Mesendoderm (in vitro differentiated cells): Measurements from ENCODE around the gene IL1R1.

Experiments used
- DNase-seq: peaks from one replicate; pipeline ENCODE4 v3.0.0; 2013
- H2AK5ac ChIP-seq: 2 replicates; pipeline ENCODE4 v1.6.1; 2013; ENCODE audit warnings: low read length, inconsistent platforms
- H2BK120ac ChIP-seq: 2 replicates; pipeline ENCODE4 v1.6.1; 2013; ENCODE audit warnings: low read depth, mild to moderate bottlenecking, low read length, moderate library complexity, mixed read lengths
- H2BK15ac ChIP-seq: replicated peaks from 2 replicates; pipeline ENCODE4 v1.6.1; 2013; ENCODE audit warnings: low read depth, mild to moderate bottlenecking, moderate library complexity
- H2BK5ac ChIP-seq: 2 replicates; pipeline ENCODE4 v1.6.1; 2013; ENCODE audit warnings: low read length, inconsistent platforms
- H3K18ac ChIP-seq: 2 replicates; pipeline ENCODE4 v1.6.1; 2013; ENCODE audit warnings: mild to moderate bottlenecking, low read length, mixed read lengths
- H3K23ac ChIP-seq: one replicate; pipeline ENCODE4 v1.6.1; 2013; ENCODE audit warnings: low read length
- H3K27ac ChIP-seq: 2 replicates; pipeline ENCODE4 v1.5.1; 2013; ENCODE audit warnings: low read depth, mild to moderate bottlenecking, inconsistent platforms, low read length, moderate library complexity
- H3K27me3 ChIP-seq: 2 replicates; pipeline ENCODE4 v1.6.1; 2013; ENCODE audit warnings: low read length, control low read depth, mild to moderate bottlenecking, inconsistent platforms; ENCODE audit not compliant: insufficient read depth, poor library complexity
- H3K36me3 ChIP-seq: 2 replicates; pipeline ENCODE4 v1.6.1; 2013; ENCODE audit warnings: low read length, inconsistent platforms; ENCODE audit not compliant: control insufficient read depth, insufficient read depth
- H3K4ac ChIP-seq: one replicate; pipeline ENCODE4 v1.6.1; 2013; ENCODE audit warnings: low read depth, mild to moderate bottlenecking, low read length, moderate library complexity
- H3K4me1 ChIP-seq: 2 replicates; pipeline ENCODE4 v1.6.1; 2013; ENCODE audit warnings: low read depth, low read length, inconsistent platforms; ENCODE audit not compliant: control insufficient read depth
- H3K4me2 ChIP-seq: 2 replicates; pipeline ENCODE4 v1.6.1; 2013; ENCODE audit warnings: low read length
- H3K4me3 ChIP-seq: 2 replicates; pipeline ENCODE4 v1.5.1; 2013; ENCODE audit warnings: mild to moderate bottlenecking, low read length
- H3K56ac ChIP-seq: one replicate; pipeline ENCODE4 v1.6.1; 2013; ENCODE audit warnings: low read length
- H3K79me1 ChIP-seq: 2 replicates; pipeline ENCODE4 v1.6.1; 2013; ENCODE audit warnings: low read length, inconsistent platforms
- H3K79me2 ChIP-seq: 2 replicates; pipeline ENCODE4 v1.6.1; 2013; ENCODE audit warnings: mild to moderate bottlenecking, low read length; ENCODE audit not compliant: control insufficient read depth, insufficient read depth
- H3K9ac ChIP-seq: 2 replicates; pipeline ENCODE4 v1.6.1; 2013; ENCODE audit warnings: low read length, inconsistent platforms
- H4K5ac ChIP-seq: one replicate; pipeline ENCODE4 v1.6.1; 2013; ENCODE audit warnings: low read length
- H4K8ac ChIP-seq: one replicate; pipeline ENCODE4 v1.6.1; 2013; ENCODE audit warnings: low read depth, mild to moderate bottlenecking, control low read depth, low read length, moderate library complexity
- WGBS: extraction: QIAGEN DNeasy Blood & Tissue Kit; methylation state at CpG from one replicate; pipeline ENCODE4 v1.1.7; 2013; ENCODE audit warnings: low lambda C conversion rate, missing lambda C conversion rate; ENCODE audit not compliant: insufficient coverage; ENCODE audit errors: extremely low coverage; 5-methylcytosine and 5-hydroxymethylcytosine counted together

Gene IL1R1

GRCh38 chr2:102208774-102209173, 66.2 kb downstream of the IL1R1 start:
- H4K8ac ChIP-seq, result no peak overlapping the region
- H3K4me1 ChIP-seq, result no peaks in the 10 kb centered on the region
- H3K27me3 ChIP-seq, result no peaks in the 10 kb centered on the region
- no peaks in the 10 kb centered on the region for H3K36me3 ChIP-seq
- H3K4me2 ChIP-seq, result no peak overlapping the region
- H2BK5ac ChIP-seq, result no peak overlapping the region
- no peak overlapping the region for H3K56ac ChIP-seq
- H3K27ac ChIP-seq, result no peak overlapping the region
- no peaks in the 10 kb centered on the region for H3K79me1 ChIP-seq
- DNase-seq, result no peak
- H2BK120ac ChIP-seq, result no peak overlapping the region
- no peak overlapping the region for H3K18ac ChIP-seq
- H4K5ac ChIP-seq, result no peak overlapping the region
- H3K4ac ChIP-seq, result no peak overlapping the region
- no peak overlapping the region for H2BK15ac ChIP-seq
- no peak overlapping the region for H3K23ac ChIP-seq
- H3K79me2 ChIP-seq, result no peaks in the 10 kb centered on the region
- H3K4me3 ChIP-seq, result no peak overlapping the region
- no peak overlapping the region for H2AK5ac ChIP-seq
- no peak overlapping the region for H3K9ac ChIP-seq

GRCh38 chr2:102209474-102209873, 66.9 kb downstream of the IL1R1 start:
- no peak overlapping the region for H2BK15ac ChIP-seq
- no CpG with 5 or more reads among the region's 1 CpG for WGBS
- H3K79me1 ChIP-seq, result no peaks in the 10 kb centered on the region
- no peak overlapping the region for H3K4me2 ChIP-seq
- no peak overlapping the region for H4K8ac ChIP-seq
- no peaks in the 10 kb centered on the region for H3K79me2 ChIP-seq
- no peak overlapping the region for H3K23ac ChIP-seq
- no peaks in the 10 kb centered on the region for H3K36me3 ChIP-seq
- no peak overlapping the region for H3K27ac ChIP-seq
- H3K4me3 ChIP-seq, result no peak overlapping the region
- H2BK120ac ChIP-seq, result no peak overlapping the region
- no peak overlapping the region for H3K18ac ChIP-seq
- no peak overlapping the region for H4K5ac ChIP-seq
- H2AK5ac ChIP-seq, result no peak overlapping the region
- no peak overlapping the region for H3K56ac ChIP-seq
- no peak overlapping the region for H3K4ac ChIP-seq
- H3K9ac ChIP-seq, result no peak overlapping the region
- DNase-seq, result no peak
- no peaks in the 10 kb centered on the region for H3K4me1 ChIP-seq
- H3K27me3 ChIP-seq, result no peaks in the 10 kb centered on the region
- H2BK5ac ChIP-seq, result no peak overlapping the region

- Histone ChIP-seq H3K4me3 (no peak overlapping the region), H3K18ac (no peak overlapping the region), H3K56ac (no peak overlapping the region), H3K4me2 (no peak overlapping the region), H2BK120ac (no peak overlapping the region), H3K27me3 (no peaks in the 10 kb centered on the region), H2BK15ac (no peak overlapping the region), H2BK5ac (no peak overlapping the region), H3K4ac (no peak overlapping the region), H3K27ac (no peak overlapping the region), H3K79me2 (no peaks in the 10 kb centered on the region), H3K9ac (no peak overlapping the region), H3K23ac (no peak overlapping the region), H3K36me3 (no peaks in the 10 kb centered on the region), H4K8ac (no peak overlapping the region), H4K5ac (no peak overlapping the region), H3K79me1 (no peaks in the 10 kb centered on the region), H3K4me1 (no peaks in the 10 kb centered on the region), H2AK5ac (no peak overlapping the region)
- DNase-seq, result no peak
Observed at GRCh38 chr2:102217032-102217431, 74.5 kb downstream of the IL1R1 start.

GRCh38 chr2:102224824-102225739, 82.5 kb downstream of the IL1R1 start:
- Histone ChIP-seq H3K23ac (no peak overlapping the region), H3K4me1 (peaks cover 5% of the 10 kb centered on the region), H2BK5ac (no peak overlapping the region), H3K79me2 (no peaks in the 10 kb centered on the region), H3K27me3 (no peaks in the 10 kb centered on the region), H2BK120ac (no peak overlapping the region), H3K18ac (no peak overlapping the region), H4K5ac (no peak overlapping the region), H2AK5ac (no peak overlapping the region), H2BK15ac (no peak overlapping the region), H3K79me1 (no peaks in the 10 kb centered on the region), H3K56ac (no peak overlapping the region), H4K8ac (no peak overlapping the region), H3K4me3 (no peak overlapping the region), H3K9ac (no peak overlapping the region), H3K27ac (no peak overlapping the region), H3K4me2 (no peak overlapping the region), H3K4ac (no peak overlapping the region), H3K36me3 (no peaks in the 10 kb centered on the region)
- no peak for DNase-seq
- WGBS, result no CpG with 5 or more reads among the region's 8 CpGs

- WGBS, result no CpG with 5 or more reads among the region's 6 CpGs
- no peak overlapping the region for H3K27ac ChIP-seq
- H3K79me1 ChIP-seq, result no peaks in the 10 kb centered on the region
- no peak overlapping the region for H2AK5ac ChIP-seq
- no peaks in the 10 kb centered on the region for H3K27me3 ChIP-seq
- H3K4me3 ChIP-seq, result no peak overlapping the region
- no peak for DNase-seq
- H4K5ac ChIP-seq, result no peak overlapping the region
- no peaks in the 10 kb centered on the region for H3K79me2 ChIP-seq
- H3K4me1 ChIP-seq, result peaks cover 5% of the 10 kb centered on the region
- no peaks in the 10 kb centered on the region for H3K36me3 ChIP-seq
- H2BK15ac ChIP-seq, result no peak overlapping the region
- H3K9ac ChIP-seq, result no peak overlapping the region
- H4K8ac ChIP-seq, result no peak overlapping the region
- no peak overlapping the region for H3K18ac ChIP-seq
- no peak overlapping the region for H2BK120ac ChIP-seq
- no peak overlapping the region for H3K4me2 ChIP-seq
- H3K23ac ChIP-seq, result no peak overlapping the region
- H2BK5ac ChIP-seq, result no peak overlapping the region
- no peak overlapping the region for H3K4ac ChIP-seq
- no peak overlapping the region for H3K56ac ChIP-seq
Observed at GRCh38 chr2:102226171-102226570, 83.6 kb downstream of the IL1R1 start.
